HG03342 (cell line): ENCODE measurements around the gene NINL.

Experiments
- ATAC-seq: cut with Tn5 transposase; IDR thresholded peaks from one replicate; pipeline ENCODE4 v1.9.1; 2021; ENCODE audit warnings: mild to moderate bottlenecking, moderate library complexity; ENCODE audit not compliant: unreplicated experiment

Gene NINL

GRCh38 chr20:25468126-25469075 is 116.9 kb downstream of the NINL start:
- no peak for ATAC-seq

GRCh38 chr20:25467441-25467840 is 117.9 kb downstream of the NINL start:
- no peak for ATAC-seq

GRCh38 chr20:25466846-25467245 is 118.5 kb downstream of the NINL start:
- no peak for ATAC-seq

GRCh38 chr20:25465243-25466135 is 119.8 kb downstream of the NINL start:
- no peak for ATAC-seq

GRCh38 chr20:25464501-25465242 is 120.7 kb downstream of the NINL start:
- no peak for ATAC-seq

- ATAC-seq, result no peak
Measured at GRCh38 chr20:25461786-25462545, 123.4 kb downstream of the NINL start.

GRCh38 chr20:25461281-25461650 is 124.1 kb downstream of the NINL start:
- ATAC-seq, result no peak

- no peak for ATAC-seq
Measured at GRCh38 chr20:25460566-25461280, 124.6 kb downstream of the NINL start.

GRCh38 chr20:25459916-25460535 is 125.3 kb downstream of the NINL start:
- ATAC-seq, result no peak

GRCh38 chr20:25459111-25459830 is 126.1 kb downstream of the NINL start:
- no peak for ATAC-seq

GRCh38 chr20:25457886-25458680 is 127.2 kb downstream of the NINL start:
- ATAC-seq, result no peak

- ATAC-seq, result no peak
Measured at GRCh38 chr20:25454153-25454900, 131.0 kb downstream of the NINL start.

- no peak for ATAC-seq
Measured at GRCh38 chr20:25453035-25453810, 132.1 kb downstream of the NINL start.

GRCh38 chr20:25452333-25452732 is 133.0 kb downstream of the NINL start:
- no peak for ATAC-seq

GRCh38 chr20:25447671-25448070 is 137.7 kb downstream of the NINL start:
- no peak for ATAC-seq

- ATAC-seq, result no peak
Measured at GRCh38 chr20:25444556-25444955, 140.8 kb downstream of the NINL start.
